GM12872 (cell line): ENCODE measurements around the gene CAPN3.

ENCODE experiments used
- TF ChIP-seq, protein P1 (sequence below): IDR thresholded peaks from 3 replicates; pipeline ENCODE4 v1.5.1; 2011; ENCODE audit warnings: low read depth, mild to moderate bottlenecking, low read length, moderate library complexity; ENCODE audit not compliant: insufficient read depth

The CAPN3 gene

GRCh38 chr15:42359249-42359648 is at the start of gene CAPN3:
Gene CAPN3 (plus strand): TSS chr15:42359501. CDS start chr15:42359806, 305 bp downstream.
- TF ChIP-seq, protein P1, sequence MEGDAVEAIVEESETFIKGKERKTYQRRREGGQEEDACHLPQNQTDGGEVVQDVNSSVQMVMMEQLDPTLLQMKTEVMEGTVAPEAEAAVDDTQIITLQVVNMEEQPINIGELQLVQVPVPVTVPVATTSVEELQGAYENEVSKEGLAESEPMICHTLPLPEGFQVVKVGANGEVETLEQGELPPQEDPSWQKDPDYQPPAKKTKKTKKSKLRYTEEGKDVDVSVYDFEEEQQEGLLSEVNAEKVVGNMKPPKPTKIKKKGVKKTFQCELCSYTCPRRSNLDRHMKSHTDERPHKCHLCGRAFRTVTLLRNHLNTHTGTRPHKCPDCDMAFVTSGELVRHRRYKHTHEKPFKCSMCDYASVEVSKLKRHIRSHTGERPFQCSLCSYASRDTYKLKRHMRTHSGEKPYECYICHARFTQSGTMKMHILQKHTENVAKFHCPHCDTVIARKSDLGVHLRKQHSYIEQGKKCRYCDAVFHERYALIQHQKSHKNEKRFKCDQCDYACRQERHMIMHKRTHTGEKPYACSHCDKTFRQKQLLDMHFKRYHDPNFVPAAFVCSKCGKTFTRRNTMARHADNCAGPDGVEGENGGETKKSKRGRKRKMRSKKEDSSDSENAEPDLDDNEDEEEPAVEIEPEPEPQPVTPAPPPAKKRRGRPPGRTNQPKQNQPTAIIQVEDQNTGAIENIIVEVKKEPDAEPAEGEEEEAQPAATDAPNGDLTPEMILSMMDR: no peak

GRCh38 chr15:42313463-42313862 is 45.8 kb upstream of the CAPN3 start:
- TF ChIP-seq, protein P1: 0 out of 3 replicates have a peak, but pooled peaks have one; percentile 1

- TF ChIP-seq, protein P1: no peak
These were observed 44.5 kb upstream of the CAPN3 start for GRCh38 chr15:42314818-42315217.

DNA sequence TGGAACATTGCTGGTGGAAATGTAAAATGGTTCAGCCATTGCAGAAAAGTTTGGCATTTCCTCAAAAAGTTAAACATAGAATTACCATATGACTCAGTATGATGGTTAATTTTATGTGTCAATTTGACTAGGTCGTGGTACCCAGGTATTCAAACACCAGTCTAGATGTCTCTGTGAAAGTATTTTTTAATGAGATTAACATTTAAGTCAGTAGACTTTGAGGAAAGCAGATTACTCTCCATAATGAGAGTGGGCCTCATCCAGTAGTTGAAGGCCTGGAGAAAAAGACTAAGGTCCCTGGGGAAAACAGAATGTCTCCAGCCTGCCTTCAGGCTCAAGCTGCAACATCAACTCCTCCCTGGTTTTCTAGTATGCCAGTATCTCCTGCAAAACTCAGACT is 43.8 kb upstream of the CAPN3 start:
- TF ChIP-seq, protein P1: no peak

GRCh38 chr15:42319206-42319605 is 40.1 kb upstream of the CAPN3 start:
- TF ChIP-seq, protein P1: no peak

DNA sequence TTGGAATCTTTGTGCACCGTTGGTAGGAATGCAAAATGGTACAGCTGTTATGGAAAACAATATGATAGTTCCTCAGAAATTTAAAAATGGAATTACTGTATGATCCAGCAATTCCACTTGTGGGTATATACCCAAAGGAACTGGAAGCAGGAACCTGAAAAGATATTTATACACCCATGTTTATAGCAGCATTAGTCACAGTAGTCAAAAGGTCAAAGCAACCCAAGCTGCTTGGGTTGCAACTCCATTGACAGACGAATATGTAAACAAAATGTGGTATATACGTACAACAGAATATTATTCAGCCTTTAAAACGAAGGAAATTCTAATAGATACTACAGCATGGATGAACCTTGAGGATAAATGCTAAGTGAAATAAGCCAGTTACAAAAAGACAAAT is 35.0 kb upstream of the CAPN3 start:
- TF ChIP-seq, protein P1: no peak

GRCh38 chr15:42329161-42329560 is 30.1 kb upstream of the CAPN3 start:
- TF ChIP-seq, protein P1: no peak
